Brain microvascular endothelial cell (primary cell): ENCODE data around the gene LCN10.
"Not testable (repeated sequence)": the region's sequence is repeated elsewhere in the genome, so short reads cannot be mapped to it uniquely, and the experiment has no call there.

Source experiments
- DNase-seq: peaks from one replicate; pipeline ENCODE4 v3.0.0-alpha.2; 2020
- H3K27ac ChIP-seq: fragments of 250-450 bp; sonication (Bioruptor Pico); 2 replicates; pipeline ENCODE4 v1.5.1; 2020; ENCODE audit warnings: mild to moderate bottlenecking, moderate library complexity
- H3K27me3 ChIP-seq: fragments of 250-450 bp; sonication (Bioruptor Pico); replicated peaks from 2 replicates; pipeline ENCODE4 v1.5.1; 2020; ENCODE audit warnings: mild to moderate bottlenecking
- H3K36me3 ChIP-seq: fragments of 250-450 bp; sonication (Bioruptor Pico); replicated peaks from 2 replicates; pipeline ENCODE4 v1.5.1; 2020; ENCODE audit warnings: mild to moderate bottlenecking
- H3K4me3 ChIP-seq: 2 replicates; pipeline ENCODE4 v1.5.1; 2011; ENCODE audit warnings: low read depth, mild to moderate bottlenecking, control low read depth, low read length, moderate library complexity
- in situ Hi-C: cut with HindIII; loops from 2 replicates; pipeline ENCODE4 v1.10.0; 2017; ENCODE audit warnings: low sequenced_read_pairs, low pct_ligation_motif_present
- TF ChIP-seq, protein P1 (sequence below): IDR thresholded peaks from 2 replicates; pipeline ENCODE4 v1.5.1; 2011; ENCODE audit warnings: low read depth, mild to moderate bottlenecking, moderate library complexity, low read length, control low read depth, inconsistent platforms; ENCODE audit errors: missing control alignments

The LCN10 gene

DNA sequence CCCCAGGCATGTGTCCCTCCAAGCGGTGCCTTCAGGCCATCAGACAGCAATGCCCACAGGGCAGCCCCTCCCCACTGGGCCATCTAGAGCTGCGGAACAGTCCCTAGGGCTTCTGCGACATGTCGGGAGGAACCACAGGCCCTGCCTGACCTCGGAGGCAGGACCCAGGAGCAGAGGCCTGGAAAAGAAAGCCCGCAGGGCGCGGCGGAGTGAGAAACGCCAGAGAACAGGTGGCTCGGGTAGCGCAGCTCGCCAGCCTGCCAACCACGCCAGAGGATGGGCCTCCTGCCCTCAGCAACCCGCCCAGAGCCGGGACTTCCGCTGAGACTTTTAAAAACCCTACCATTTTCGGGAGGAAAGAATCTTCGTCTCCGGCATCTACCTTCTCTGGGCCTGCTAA is 14.6 kb upstream of the LCN10 start:
- Histone ChIP-seq H3K27ac (no peak overlapping the region), H3K36me3 (no peaks in the 10 kb centered on the region), H3K27me3 (no peaks in the 10 kb centered on the region), H3K4me3 (no peak overlapping the region)
- TF ChIP-seq, protein P1, sequence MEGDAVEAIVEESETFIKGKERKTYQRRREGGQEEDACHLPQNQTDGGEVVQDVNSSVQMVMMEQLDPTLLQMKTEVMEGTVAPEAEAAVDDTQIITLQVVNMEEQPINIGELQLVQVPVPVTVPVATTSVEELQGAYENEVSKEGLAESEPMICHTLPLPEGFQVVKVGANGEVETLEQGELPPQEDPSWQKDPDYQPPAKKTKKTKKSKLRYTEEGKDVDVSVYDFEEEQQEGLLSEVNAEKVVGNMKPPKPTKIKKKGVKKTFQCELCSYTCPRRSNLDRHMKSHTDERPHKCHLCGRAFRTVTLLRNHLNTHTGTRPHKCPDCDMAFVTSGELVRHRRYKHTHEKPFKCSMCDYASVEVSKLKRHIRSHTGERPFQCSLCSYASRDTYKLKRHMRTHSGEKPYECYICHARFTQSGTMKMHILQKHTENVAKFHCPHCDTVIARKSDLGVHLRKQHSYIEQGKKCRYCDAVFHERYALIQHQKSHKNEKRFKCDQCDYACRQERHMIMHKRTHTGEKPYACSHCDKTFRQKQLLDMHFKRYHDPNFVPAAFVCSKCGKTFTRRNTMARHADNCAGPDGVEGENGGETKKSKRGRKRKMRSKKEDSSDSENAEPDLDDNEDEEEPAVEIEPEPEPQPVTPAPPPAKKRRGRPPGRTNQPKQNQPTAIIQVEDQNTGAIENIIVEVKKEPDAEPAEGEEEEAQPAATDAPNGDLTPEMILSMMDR, result no peak
- no peak for DNase-seq
- in situ Hi-C loops, result no loop called here

DNA sequence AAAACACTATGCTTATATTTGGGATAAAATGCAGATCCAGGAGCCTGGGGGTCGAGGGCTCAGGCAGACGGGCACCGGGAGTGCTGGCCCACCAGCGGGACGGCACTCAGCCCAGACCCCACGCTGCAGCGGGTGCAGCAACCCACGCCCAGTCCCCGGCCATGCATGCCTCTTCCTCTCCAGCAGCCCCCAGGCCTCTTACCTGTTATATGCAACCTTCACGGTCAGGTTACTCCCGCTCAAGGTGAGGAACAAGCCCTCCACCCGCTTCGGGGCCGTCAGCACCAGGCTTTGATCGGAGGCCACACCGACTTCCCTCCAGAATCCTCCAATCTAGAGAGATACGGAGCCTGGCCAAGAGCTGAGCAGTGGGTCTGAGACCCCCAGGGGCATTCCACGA is 14.1 kb upstream of the LCN10 start:
- H3K27me3 ChIP-seq, result no peaks in the 10 kb centered on the region
- H3K27ac ChIP-seq, result no peak overlapping the region
- DNase-seq, result no peak
- in situ Hi-C loops, result no loop called here
- TF ChIP-seq, protein P1, result no peak
- no peak overlapping the region for H3K4me3 ChIP-seq
- H3K36me3 ChIP-seq, result no peaks in the 10 kb centered on the region

DNA sequence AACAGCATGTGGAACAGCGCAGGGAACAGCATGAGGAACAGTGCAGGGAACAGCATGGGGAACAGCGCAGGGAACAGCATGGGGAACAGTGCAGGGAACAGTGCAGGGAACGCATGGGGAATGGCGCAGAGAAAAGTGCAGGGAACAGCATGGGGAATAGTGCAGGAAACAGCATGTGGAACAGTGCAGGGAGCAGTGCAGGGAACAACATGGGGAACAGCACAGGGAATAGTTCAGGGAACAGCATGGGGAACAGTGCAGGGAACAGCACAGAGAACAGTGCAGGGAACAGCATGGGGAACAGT is 13.3 kb upstream of the LCN10 start:
- in situ Hi-C loops, result no loop called here
- TF ChIP-seq, protein P1, result no peak
- DNase-seq, result no peak
- Histone ChIP-seq H3K27me3 (no peaks in the 10 kb centered on the region), H3K27ac (no peak overlapping the region), H3K36me3 (no peaks in the 10 kb centered on the region), H3K4me3 (no peak overlapping the region)

DNA sequence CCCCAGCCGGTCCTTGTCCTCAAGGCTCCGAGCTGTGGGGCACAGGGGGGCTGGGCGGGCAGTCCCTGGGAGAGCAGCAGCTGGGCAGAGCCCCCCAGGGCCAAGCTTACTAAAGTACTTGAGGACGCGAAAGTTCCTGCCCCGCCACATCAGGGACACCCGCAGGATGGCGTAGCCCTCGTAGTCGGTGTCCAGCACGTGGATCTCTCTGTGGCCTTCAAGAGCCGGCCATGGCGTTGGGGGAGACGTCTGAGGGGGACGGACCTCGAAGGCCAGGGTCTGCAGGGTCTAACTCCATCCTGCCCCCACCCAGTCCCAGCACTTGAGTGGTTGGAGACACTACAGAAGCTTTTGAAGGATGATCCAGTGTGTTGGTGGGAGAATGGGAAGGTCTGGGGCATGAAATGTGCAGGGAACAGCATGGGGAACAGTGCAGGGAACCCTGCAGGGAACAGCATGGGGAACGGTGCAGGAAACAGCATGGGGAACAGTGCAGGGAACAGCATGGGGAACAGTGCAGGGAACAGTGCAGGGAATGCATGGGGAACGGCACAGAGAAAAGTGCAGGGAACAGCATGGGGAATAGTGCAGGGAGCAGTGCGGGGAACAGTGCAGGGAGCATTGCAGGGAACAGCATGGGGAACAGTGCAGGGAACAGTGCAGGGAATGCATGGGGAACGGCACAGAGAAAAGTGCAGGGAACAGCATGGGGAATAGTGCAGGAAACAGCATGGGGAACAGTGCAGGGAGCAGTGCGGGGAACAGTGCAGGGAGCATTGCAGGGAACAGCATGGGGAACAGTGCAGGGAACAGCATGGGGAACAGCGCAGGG is 12.8 kb upstream of the LCN10 start:
- H3K4me3 ChIP-seq, in situ Hi-C loops, H3K27ac ChIP-seq, DNase-seq, H3K36me3 ChIP-seq, H3K27me3 ChIP-seq: not testable (repeated sequence)

DNA sequence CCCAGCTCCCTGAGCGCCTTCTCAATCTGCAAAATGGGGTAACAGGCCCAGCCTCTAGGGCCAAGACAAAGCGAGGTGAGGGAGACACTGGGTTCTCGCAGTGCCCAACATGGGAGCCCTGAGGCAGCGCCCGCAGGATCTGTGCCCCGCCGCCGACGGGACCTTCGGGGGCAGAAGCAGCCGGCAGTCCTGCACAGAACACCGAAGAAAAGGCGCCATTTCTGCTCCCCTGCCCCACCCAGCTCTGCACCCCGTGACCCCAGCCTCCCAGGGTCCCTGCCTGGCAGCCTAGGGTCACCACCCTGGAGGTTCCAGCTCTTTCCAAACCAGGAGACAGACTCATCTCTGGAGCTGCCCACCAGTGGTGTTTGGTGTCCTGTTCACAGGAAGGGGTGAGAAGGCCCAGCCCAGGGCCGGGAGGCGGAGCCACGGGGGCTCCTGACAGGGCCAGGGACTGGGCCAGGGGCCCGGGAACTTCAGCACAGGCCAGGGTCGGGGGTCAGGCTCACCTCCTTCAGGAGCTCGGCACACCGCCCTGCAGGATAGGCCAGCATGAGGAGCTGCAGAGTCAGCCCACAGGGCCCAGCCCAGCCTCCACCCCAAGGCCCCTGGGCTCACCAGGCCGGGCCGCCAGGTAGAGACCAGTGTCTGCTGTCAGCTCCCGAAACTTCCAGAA is 12.0 kb upstream of the LCN10 start:
- Histone ChIP-seq H3K4me3 (no peak overlapping the region), H3K36me3 (no peaks in the 10 kb centered on the region), H3K27me3 (no peaks in the 10 kb centered on the region), H3K27ac (no peak overlapping the region)
- no peak for DNase-seq
- TF ChIP-seq, protein P1, result no peak
- in situ Hi-C loops, result no loop called here

DNA sequence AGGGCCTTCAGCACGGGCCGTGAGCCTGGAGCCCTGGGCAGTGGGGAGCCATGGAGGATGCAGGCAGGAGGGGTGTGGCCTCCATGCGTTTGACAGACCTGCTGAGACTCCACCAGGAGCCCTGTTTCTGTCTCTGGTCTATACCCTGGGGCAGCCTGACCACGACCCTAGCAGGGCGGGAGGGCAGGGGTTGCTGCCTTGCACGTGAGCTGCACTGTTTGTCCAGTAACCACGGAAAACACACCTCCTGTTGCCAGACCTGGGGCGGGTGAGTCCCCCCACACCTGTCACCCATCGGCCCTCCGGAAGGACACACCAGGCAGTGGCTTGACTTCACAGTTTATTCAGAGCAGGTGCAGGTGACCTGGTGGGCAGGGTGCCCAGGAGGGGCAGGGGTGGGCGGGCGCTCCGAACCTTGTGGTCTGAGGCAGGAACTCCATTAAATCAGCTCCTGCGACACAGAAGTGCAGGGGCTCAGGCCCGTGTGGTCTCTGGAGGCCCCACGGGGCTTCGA is 11.4 kb upstream of the LCN10 start:
- Histone ChIP-seq H3K4me3 (no peak overlapping the region), H3K27me3 (no peaks in the 10 kb centered on the region), H3K36me3 (no peaks in the 10 kb centered on the region), H3K27ac (no peak overlapping the region)
- TF ChIP-seq, protein P1, result no peak
- no peak for DNase-seq
- in situ Hi-C loops, result no loop called here
